Upper lobe of left lung (tissue), 6 donors: Measurements from ENCODE around the gene TTC28. TPM values are rescaled to one million over a fixed set of nuclear protein-coding genes. Genes with fewer than 3 reads are reported as not detected.
A peak's percentile ranks its signal among the peaks of the same experiment; 100 is the strongest.

ENCODE experiments used
- ATAC-seq, 2 donors: fragments of 200-7000 bp; cut with Tn5 transposase; one replicate each; pipeline ENCODE4 v1.9.1; 2022; ENCODE audit warnings: mild to moderate bottlenecking in 2 of 2, moderate library complexity in 2 of 2; ENCODE audit not compliant: low FRiP score in 2 of 2
- DNase-seq, 2 donors: peaks; one replicate each; pipeline ENCODE4 v3.0.0-alpha.2; 2019 to 2020
- H3K27ac ChIP-seq, 4 donors: fragments of 200-600 bp; sonication (generic); one replicate each; pipeline ENCODE4 v1.5.1; 2016 to 2019
- H3K27me3 ChIP-seq, 4 donors: fragments of 200-600 bp; sonication (generic); one replicate each; pipeline ENCODE4 v1.5.1; 2017 to 2019
- H3K36me3 ChIP-seq, 4 donors: fragments of 200-600 bp; sonication (generic); one replicate each; pipeline ENCODE4 v1.5.1; 2016 to 2019
- H3K4me1 ChIP-seq, 4 donors: fragments of 200-600 bp; sonication (generic); one replicate each; pipeline ENCODE4 v1.5.1; 2018 to 2019
- H3K4me3 ChIP-seq, 4 donors: fragments of 200-600 bp; sonication (generic); one replicate each; pipeline ENCODE4 v1.5.1; 2017 to 2019; ENCODE audit warnings: mild to moderate bottlenecking in 2 of 4, moderate library complexity in 1 of 4
- H3K9me3 ChIP-seq, 4 donors: fragments of 200-600 bp; sonication (generic); one replicate each; pipeline ENCODE4 v1.5.1; 2018 to 2019
- CTCF ChIP-seq, 6 experiments: fragments of 450-650 bp in 4 of 6; fragments of 200-600 bp in 2 of 6; sonication (generic) in 2 of 6; IDR thresholded peaks; one replicate each; pipeline ENCODE4 v1.5.1; 2016 to 2019; ENCODE audit warnings: antibody characterized with exemption in 6 of 6
- EP300 ChIP-seq, 4 donors: sonication (generic); formaldehyde crosslinking; IDR thresholded peaks; one replicate each; pipeline ENCODE4 v1.5.1; 2017; ENCODE audit warnings: antibody characterized with exemption in 4 of 4, control low read depth in 2 of 4
- POLR2A ChIP-seq, 4 donors: fragments of 450-650 bp; IDR thresholded peaks; one replicate each; pipeline ENCODE4 v1.5.1; 2016 to 2017; ENCODE audit warnings: antibody characterized with exemption in 4 of 4, mild to moderate bottlenecking in 2 of 4
- POLR2AphosphoS5 ChIP-seq, 2 donors: sonication (generic); formaldehyde crosslinking; IDR thresholded peaks; one replicate each; pipeline ENCODE4 v1.5.1; 2017; ENCODE audit warnings: antibody characterized with exemption in 2 of 2
- WGBS, 2 donors: methylation state at CpG; one replicate each; pipeline ENCODE4 v1.1.5; 2017 to 2018; 5-methylcytosine and 5-hydroxymethylcytosine counted together
- total RNA-seq, 6 donors: library from RNA; depleted of rRNA in 4 of 6; stranded (reverse); fragments of >200 nt in 4 of 6; gene quantifications; one replicate each; pipeline versions ENCODE4 v1.1.0 to v1.2.1, GENCODE V29; 2016 to 2021
- donor health status: DM: no; HTN: no; CAD: no; lungs with moderate emphysema.
- donor health status: DM: no; HTN: yes; CAD: no; lungs with severe emphysema.

Gene TTC28
- total RNA-seq, 6 donors from 2014 or later = 30.1 to 69.4 (median 41.4) TPM

DNA sequence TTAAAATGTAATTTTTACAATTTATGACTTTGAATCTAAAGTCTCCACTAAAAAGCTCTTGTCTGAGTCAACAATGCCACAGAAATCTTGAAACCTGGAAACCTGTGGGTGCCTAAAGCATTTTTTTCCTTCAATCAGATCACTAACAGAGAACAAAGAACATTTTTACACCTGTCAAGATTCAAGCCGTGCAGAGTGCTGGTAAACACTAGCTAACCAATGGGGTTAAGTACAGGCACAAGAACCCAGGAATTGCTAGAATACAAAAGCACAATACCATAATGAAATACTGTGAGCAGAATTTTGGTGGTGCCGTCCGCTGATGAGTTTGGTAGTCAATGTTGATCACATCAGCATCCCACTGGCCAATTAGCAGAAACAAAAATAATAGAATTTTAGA, 380.3 kb downstream of the TTC28 start:
- ATAC-seq (no peak), DNase-seq (no peak)
- Histone ChIP-seq H3K9me3 (no peaks in the 10 kb centered on the region), H3K27ac (no peak overlapping the region), H3K4me3 (no peak overlapping the region), H3K4me1 (peaks cover 0 to 8% (median 1%) of the 10 kb centered on the region in 4 donors), H3K27me3 (no peaks in the 10 kb centered on the region), H3K36me3 (no peaks in the 10 kb centered on the region)
- TF ChIP-seq CTCF (IDR thresholded peaks at IDR 0.05) = no peak
- no peak for TF ChIP-seq POLR2A (IDR thresholded peaks at IDR 0.05)
- no peak for TF ChIP-seq POLR2AphosphoS5 (IDR thresholded peaks at IDR 0.05)
- TF ChIP-seq EP300 (IDR thresholded peaks at IDR 0.05) = no peak
- WGBS, 2 donors = 81 to 83% methylated on average over 3 of the region's 3 CpGs

- TF ChIP-seq POLR2A (IDR thresholded peaks at IDR 0.05) = no peak
- no peak for TF ChIP-seq EP300 (IDR thresholded peaks at IDR 0.05)
- TF ChIP-seq CTCF (IDR thresholded peaks at IDR 0.05) = no peak
- TF ChIP-seq POLR2AphosphoS5 (IDR thresholded peaks at IDR 0.05) = no peak
- H3K27ac ChIP-seq = no peak overlapping the region
- H3K27me3 ChIP-seq = no peaks in the 10 kb centered on the region
- ATAC-seq = no peak
- DNase-seq = no peak
- 43% methylated on average over 4 of the region's 4 CpGs for WGBS, 2 donors
- H3K36me3 ChIP-seq = no peaks in the 10 kb centered on the region
- H3K4me1 ChIP-seq = peaks cover 0 to 8% (median 1%) of the 10 kb centered on the region in 4 donors
- no peaks in the 10 kb centered on the region for H3K9me3 ChIP-seq
- no peak overlapping the region for H3K4me3 ChIP-seq
These were observed 382.1 kb downstream of the TTC28 start for GRCh38 chr22:28297504-28297903.

- H3K36me3 ChIP-seq = no peaks in the 10 kb centered on the region
- H3K9me3 ChIP-seq = no peaks in the 10 kb centered on the region
- no peak for TF ChIP-seq CTCF (IDR thresholded peaks at IDR 0.05)
- no peak for TF ChIP-seq POLR2A (IDR thresholded peaks at IDR 0.05)
- H3K27ac ChIP-seq = no peak overlapping the region
- ATAC-seq (no peak), DNase-seq (no peak)
- H3K4me1 ChIP-seq = peaks cover 0 to 8% (median 1%) of the 10 kb centered on the region in 4 donors
- H3K4me3 ChIP-seq = no peak overlapping the region
- H3K27me3 ChIP-seq = no peaks in the 10 kb centered on the region
These were observed 383.2 kb downstream of the TTC28 start for GRCh38 chr22:28296452-28296851.

DNA sequence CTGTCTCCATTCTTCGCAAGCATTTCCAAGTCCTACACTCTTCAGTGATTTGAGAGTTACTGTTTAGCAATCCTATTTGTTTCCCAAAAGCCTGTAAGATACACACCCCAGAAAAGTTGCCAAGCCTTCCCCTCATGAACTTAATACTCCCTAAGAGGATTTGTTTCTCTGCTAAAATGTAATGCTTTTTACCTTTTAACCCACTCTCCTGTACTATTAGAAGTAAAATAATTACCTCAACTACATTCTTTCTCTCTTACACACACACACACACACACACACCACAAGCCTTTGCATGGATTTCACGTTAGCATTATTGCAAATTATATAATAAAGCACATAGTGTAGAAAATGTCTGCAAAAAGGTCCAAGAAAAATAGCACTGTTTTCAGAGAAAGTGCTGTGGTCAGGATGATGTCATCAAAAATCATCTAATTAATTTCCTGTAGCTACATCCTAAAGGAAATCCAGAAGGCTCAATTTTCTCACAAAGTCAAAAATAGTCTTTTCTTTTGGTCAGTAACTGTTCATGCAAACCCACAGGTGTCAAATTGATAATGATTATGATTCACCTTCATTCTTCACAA, 396.5 kb downstream of the TTC28 start:
- no peak overlapping the region for H3K4me3 ChIP-seq
- no peaks in the 10 kb centered on the region for H3K36me3 ChIP-seq
- H3K27me3 ChIP-seq = no peaks in the 10 kb centered on the region
- ATAC-seq (peak in 1 of 2 donors; percentile 70), DNase-seq (no peak)
- 78 to 85% methylated on average over 2 of the region's 2 CpGs for WGBS, 2 donors
- TF ChIP-seq POLR2A (IDR thresholded peaks at IDR 0.05) (no peak), EP300 (IDR thresholded peaks at IDR 0.05) (no peak), CTCF (IDR thresholded peaks at IDR 0.05) (no peak), POLR2AphosphoS5 (IDR thresholded peaks at IDR 0.05) (no peak)
- H3K9me3 ChIP-seq = no peaks in the 10 kb centered on the region
- H3K27ac ChIP-seq = no peak overlapping the region
- H3K4me1 ChIP-seq = peaks cover 0 to 5% (median 2%) of the 10 kb centered on the region in 4 donors

GRCh38 chr22:28282405-28283067, 397.1 kb downstream of the TTC28 start:
- ATAC-seq = no peak
- no peaks in the 10 kb centered on the region for H3K27me3 ChIP-seq
- TF ChIP-seq CTCF (IDR thresholded peaks at IDR 0.05) (no peak), POLR2A (IDR thresholded peaks at IDR 0.05) (no peak), POLR2AphosphoS5 (IDR thresholded peaks at IDR 0.05) (no peak)
- H3K4me3 ChIP-seq = no peak overlapping the region
- no peaks in the 10 kb centered on the region for H3K36me3 ChIP-seq
- H3K4me1 ChIP-seq = peaks cover 0 to 5% (median 2%) of the 10 kb centered on the region in 4 donors
- WGBS, 2 donors = 50 to 69% methylated on average over 3 of the region's 3 CpGs
- H3K27ac ChIP-seq = no peak overlapping the region
- H3K9me3 ChIP-seq = no peaks in the 10 kb centered on the region
- DNase-seq = no peak
